HG02642 (cell line): ENCODE results near the gene AFF2.
"Not testable (repeated sequence)": the region's sequence is repeated elsewhere in the genome, so short reads cannot be mapped to it uniquely, and the experiment has no call there.

Experiments
- ATAC-seq: cut with Tn5 transposase; IDR thresholded peaks from one replicate; pipeline ENCODE4 v1.9.1; 2021; ENCODE audit warnings: mild to moderate bottlenecking; ENCODE audit not compliant: unreplicated experiment, poor library complexity

The AFF2 gene

DNA sequence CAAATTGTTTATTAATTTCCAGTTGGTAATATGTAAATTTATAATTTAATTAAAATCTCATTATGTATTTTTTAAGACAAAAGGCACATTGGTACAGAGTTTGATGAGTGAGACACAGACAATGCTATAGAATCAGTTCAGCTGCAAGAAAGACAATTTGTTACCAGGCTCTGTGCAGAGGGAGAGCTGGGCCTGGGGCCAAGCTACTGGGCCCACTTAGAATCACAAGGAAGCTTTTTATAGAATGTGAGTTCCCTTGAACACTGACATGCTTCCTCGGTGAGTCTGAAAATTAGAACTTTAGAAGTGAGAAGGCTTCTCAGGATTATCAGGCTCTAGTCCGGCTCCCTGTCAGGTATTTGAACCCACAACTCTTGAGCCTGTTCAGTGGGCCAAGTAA, 129.0 kb downstream of the AFF2 start:
- no peak for ATAC-seq

DNA sequence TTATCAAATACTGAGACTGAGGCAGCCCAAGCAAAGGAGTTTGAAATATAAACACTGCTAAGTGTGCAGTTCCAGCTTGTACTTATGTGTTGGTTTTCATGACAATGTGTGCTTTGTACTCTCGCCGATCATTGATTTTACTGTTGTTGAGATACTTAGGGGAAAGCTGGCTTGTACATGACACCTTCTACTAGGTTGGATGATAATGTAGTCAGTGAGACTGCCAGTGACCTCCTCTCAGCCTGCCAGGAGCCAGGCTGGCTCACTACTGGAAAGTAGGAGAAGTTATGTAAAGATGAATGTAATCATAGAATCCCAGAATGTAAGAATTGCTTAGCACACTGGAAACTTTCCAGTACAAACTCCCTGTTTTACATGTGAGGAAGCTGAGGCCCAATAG, 132.0 kb downstream of the AFF2 start:
- no peak for ATAC-seq

DNA sequence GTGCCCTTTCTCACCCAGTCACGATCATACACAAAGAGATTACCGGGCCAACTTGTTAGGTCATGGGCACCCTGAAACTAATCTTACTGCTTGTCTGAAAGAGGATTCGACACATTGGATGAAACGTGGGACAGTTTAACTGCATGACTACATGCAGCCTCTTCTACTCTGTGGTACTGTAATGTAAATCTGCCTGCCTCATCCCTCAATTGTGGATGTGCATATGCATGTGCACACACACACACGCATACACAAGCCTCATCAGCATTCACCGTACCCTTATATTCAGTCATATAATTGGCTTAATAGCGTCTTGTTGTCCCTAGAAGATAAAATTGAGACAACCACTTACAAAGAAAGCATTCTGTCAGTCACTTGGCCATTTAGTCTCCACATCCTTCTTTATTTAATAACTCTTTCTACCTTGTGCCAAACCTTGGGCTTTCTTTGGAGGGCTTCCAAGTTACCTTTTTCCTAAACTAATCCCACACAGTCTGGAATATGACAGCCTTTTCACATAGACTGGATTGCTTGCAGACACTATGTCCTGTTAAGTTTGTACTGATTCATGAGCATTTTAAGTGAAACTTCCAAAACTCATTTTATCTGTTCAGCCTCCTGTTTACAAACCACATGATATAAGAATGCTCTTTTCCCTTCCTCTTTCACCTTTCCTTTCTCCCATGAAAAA, 132.9 kb downstream of the AFF2 start:
- ATAC-seq: no peak

DNA sequence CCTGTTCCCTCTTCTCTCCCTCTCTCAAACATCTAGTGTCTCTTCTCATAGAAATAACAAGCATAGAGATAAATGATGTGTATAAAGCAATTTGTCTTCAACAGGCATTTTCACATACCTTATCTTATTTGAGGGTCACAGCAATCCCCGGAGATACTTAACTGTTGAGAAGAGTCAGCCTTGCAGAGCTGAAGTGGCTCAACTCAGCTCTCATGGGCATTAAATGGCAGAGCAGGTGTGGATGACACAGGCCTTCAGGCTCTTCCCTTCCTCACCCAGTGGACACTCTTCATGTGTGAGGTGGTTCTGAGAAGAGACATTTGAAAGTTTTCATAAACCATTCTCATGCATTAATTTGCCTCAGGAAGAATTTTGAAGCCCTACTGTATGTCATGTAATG, 134.2 kb downstream of the AFF2 start:
- ATAC-seq: no peak

DNA sequence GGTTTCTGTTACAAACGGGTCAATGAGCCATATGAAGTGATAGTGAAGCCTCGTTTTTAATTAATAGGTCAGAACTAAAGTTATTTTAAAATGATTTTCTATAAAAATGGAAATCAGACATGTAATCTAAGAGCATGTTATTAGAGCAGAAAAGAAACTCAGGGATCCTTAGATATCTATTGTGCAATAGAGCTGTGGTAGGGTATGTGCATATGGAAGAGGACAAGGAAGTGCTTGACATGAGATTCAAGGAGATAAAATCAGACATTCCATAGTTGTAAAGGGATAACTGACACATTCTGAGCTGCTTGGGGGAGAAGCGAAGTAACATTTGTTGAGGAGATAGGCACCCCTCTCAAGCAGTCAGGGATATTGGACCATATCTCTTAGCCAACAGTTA, 143.0 kb downstream of the AFF2 start:
- no peak for ATAC-seq

DNA sequence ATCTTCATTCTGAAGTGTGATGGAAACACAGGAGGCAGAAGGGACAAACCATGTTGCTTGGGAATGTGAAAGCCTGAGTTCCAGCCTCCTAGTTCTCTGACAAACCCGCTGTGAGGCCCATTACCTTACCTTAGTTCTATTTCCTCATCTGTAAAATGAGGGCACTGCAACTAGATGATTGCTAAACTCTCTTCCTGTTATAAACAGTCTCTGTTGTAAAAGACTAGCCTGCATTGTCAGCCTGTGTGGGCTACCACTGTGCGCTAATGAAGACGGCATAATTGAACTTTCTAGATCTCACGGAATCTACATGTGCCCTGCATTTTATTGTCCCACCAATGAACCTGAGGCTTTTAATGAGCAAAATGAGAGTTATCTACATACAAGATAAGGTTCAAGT, 147.2 kb downstream of the AFF2 start:
- no peak for ATAC-seq

DNA sequence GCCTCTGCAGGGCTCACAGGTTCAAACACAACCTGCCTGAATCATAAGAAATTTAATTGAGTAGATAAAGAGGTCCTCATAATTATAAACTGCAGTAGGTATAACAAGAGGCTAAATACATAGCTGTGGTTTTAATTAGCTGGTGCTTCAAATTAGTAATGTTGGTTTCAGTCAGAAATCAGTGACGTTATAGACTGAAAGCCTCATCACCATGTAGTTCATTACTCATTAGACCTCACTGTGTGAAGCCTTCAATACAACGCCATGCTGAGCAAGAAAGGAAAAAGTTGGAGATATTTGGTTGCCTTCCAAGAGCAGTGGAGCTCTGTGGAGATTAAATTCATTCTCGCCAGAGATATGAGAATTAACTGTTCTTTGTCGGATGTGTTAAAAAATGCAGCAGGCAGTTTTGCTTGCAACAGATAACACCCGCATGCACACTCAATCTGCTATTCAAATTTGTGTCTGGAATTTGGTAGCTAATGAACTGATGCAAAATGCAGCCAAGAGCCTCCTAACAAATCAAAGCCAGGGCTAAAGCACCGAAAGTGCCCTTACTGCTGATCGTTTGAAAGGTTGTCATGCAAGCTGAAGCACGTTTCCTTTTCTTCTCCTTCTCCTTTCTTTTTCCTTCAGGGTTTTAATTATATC, 148.9 kb downstream of the AFF2 start:
- no peak for ATAC-seq

DNA sequence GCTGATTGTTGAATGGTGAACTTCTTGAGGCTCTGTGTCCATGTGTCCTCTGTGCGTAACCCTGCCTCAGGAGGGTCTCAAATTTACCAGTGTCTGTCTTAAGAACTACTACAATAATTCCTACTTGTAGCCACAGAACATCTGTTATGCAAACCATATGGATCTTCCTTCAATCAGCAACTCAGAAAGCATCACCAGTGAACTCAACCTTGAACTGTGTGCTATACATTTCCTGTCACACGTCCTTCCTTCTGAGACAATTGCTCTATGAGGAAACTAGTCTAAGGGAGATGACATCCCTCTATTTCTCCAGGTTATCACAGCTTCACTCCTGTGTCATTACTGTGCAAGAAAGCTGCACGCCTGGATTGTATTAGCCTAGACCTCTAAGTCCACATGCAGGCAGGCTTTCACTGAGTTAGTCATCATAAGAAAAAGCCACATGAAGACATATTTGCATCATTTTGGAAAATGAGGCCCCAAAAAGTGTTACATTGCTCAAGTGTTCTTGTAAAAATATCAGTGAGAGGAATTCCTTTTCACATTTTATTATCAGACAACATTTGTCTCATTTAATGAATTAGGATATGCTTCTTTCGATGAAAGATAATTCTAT, 157.8 kb downstream of the AFF2 start:
- ATAC-seq: no peak

DNA sequence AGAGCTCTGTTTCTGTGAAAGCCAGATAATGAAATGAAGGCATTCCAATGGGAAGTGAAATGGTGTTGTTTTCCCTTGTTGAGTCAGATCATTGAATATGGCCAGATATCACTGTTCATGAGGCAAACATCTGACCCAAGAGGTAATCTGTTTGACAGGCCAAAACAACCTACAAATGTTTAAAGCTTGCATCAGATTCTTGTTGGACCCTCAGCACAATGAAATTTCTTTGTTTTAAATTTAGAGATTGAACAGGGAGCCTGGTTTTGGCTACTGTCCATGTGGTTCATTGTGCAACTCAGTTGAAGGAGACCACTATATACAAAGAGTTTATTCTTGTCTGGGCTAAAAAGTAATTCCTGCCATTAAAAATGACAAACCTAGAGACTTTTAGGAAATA, 159.1 kb downstream of the AFF2 start:
- ATAC-seq: no peak

DNA sequence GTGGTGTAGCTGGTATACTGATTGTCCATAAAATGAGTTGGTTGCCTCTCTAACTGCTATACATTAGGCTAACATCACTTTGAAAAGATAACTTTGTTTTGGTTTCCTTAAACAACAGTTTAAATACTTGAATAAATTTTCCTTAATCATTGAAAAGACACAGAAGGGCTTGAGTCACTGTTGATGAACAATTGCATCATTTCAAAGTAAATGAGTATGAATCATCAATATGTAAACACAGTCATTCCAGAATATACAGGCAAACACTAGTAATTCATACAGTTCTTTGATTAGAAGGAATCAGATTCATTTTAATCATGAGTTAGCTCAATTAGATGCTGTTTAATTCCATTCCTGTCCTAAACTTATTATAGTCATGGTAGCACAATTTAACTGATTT, 160.6 kb downstream of the AFF2 start:
- ATAC-seq: no peak

DNA sequence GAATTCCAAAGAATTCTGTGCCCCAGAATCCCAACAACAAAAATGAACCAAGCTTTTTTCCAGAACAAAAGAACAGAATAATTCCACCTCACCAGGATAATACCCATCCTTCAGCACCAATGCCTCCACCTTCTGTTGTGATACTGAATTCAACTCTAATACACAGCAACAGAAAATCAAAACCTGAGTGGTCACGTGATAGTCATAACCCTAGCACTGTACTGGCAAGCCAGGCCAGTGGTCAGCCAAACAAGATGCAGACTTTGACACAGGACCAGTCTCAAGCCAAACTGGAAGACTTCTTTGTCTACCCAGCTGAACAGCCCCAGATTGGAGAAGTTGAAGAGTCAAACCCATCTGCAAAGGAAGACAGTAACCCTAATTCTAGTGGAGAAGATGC, 161.6 kb downstream of the AFF2 start:
- ATAC-seq: no peak

DNA sequence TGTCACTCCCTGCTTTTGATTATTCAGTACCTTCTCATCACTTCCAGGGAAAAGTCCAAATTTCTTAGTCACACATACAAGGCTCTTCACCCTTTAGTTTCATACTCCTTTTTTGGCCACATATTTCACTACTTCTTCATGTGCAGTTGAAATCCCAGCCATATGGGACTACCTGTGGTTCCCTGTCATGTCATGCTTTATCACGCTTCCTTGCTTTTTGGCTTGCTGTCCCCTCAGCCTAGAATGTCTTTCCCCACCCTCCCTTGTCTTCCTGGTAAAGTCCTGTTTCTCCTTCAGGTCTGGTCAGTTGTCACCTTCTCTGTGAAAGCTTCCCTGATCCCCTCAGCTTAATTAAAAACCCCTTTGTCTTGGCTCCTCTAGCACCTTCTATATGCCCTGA, 163.8 kb downstream of the AFF2 start:
- ATAC-seq: no peak

DNA sequence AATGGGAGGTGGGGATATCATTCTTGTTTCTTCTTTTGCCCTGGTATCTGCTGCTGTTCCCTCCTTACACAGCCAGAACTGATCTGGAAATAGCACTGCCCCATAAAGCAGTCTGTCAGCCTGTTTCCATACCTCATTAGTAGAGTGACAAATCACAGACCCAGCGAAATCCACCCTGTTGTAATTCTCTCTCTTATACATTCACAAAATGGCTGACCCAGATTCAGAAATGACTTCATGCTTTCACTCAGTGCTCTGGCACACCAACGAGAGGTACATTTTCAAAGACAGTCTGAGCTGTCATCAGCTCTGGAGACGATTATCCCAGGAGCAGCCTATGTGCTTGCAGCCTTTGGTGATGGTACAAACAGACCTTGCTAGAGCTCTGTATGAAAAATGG, 164.6 kb downstream of the AFF2 start:
- ATAC-seq: no peak

DNA sequence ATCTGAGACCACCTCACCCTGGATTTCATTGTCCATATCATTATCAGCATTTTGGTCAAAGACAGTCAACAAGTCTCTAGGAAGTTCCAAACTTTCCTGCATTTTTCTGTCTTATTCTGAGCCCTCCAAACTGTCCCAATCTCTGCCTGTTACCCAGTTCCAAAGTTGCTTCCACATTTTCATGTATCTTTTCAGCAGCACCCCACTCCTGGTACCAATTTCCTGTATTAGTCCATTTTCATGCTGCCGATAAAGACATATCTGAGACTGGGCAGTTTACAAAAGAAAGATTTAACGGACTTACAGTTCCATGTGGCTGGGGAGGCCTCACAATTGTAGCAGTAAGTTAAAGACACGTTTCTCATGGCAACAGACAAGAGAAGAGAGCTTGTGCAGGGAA, 168.8 kb downstream of the AFF2 start:
- not testable (repeated sequence) for ATAC-seq

DNA sequence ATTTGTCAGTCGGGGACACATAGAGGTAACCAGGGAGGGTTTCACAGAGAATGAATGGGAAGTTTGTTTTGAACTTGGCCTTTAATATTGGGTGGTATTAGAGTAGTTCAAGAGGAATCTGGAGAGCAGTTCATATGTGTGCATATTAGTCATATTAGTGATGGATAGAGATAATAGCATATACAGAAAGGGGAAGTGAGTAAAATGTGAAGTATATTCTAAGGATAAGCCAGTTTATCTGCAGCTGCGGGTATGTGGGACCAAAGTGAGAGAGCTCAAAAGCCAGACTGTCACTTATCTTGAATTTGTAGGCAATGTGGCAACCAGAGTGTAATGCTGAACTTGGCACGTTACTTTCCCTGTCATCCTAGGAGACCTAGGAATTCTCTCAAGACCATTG, 169.9 kb downstream of the AFF2 start:
- no peak for ATAC-seq

DNA sequence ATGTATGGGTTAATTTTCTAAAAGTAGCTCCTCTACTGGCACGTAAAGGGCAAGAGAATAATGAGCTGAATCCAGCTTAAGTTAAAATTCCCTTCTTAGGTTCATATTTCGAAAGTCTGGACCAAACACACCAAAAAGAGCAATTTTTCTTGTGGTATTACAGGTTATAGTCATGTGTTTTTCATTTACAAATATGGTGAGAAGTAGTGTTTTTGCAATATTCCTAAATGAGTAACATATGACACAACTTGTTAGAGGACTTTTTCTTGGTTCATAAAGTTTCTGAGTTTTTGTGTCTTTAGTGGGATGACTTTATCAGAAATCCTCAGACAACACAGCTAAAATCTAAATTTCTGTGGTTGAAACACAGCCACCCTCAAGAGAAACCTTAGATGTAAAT, 172.1 kb downstream of the AFF2 start:
- ATAC-seq: no peak

DNA sequence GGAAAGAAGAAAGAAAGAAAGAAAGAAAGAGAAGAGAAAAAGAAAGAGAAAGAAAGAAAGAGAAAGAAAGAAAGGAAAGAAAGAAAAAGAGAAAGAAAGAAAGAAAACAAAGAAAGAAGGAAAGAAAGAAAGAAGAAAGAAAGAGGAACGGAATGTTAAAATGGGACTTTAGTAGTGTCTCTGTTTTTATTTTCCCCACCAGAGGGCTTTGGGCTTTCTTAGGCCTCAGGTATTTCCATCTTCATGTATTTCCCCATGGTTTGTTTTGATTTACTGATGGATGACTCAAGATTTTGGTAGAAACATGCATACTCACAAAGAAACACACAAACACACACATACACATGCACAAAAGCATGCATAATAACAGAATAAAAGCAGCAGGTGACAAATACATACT, 181.2 kb downstream of the AFF2 start:
- no peak for ATAC-seq

DNA sequence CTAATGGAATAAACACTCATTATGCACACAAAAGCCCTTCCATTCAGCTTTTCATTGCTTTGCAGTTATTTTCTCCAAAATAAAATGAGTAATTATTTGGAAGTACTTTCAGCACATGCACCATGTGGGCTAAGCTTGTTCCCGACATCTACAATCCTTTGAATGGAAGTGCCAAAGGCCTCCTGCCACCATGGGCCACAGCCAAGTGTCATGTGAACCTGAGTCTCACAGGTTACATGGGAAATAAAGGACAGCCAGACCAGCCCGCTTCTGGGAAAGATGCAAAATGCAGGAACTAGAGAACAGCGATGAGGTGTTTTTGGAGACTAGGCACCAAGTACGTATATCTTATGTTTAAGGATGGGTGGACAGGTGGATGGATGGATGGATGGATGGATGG, 181.8 kb downstream of the AFF2 start:
- no peak for ATAC-seq

DNA sequence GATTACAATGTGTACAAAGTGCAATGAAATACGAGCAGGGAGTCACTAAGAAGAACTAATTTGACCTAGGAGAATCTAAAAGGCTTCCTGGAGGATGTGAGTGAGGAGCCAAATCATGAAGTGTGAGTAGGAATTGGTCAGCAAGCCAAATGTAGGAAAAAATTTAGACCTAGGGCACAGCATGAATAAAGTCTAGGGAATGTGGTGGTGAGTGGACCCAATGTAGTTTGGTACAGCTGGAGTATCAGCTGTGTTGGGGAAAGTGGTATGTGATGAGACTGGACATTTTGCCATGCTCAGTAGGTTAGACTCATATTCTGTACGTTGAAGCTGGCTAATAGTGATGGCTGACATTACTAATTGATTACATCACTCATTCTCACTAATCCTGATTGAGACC, 191.0 kb downstream of the AFF2 start:
- no peak for ATAC-seq

DNA sequence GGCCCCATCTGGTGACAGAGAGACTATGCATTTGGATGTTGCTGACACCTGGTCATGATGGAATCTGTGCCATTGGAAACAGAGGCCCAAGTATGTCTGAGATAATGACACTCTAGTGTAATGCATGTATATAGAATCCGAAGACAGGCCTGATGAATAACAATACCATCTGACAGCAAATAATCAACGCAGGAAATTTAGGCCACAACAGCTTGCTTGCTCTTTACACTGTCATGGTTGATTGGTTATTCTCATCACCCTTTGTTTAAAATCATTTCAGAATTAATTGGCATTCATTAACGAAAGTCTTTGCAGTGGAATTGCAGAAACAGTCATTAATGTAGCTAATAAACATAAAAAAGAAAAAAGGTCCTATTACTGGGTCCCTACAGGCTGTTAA, 194.8 kb downstream of the AFF2 start:
- ATAC-seq: no peak

DNA sequence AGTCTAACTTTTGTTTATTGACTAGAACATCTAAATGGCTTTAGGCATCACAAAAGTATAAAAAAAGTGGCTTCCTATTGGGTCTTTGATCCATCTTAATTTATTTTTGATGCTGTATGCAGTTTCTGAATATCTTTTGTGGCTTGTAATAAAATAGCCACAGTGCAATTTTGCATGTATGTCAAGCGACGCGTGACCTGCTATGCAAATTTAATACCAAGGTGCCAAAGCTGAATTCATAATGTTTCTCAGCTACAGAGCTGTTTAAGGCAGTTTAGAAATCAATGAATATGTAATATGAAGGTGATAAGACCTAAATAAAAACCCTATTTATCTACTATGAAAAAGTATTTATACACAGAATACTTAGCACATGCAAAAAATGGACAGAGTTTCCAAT, 197.8 kb downstream of the AFF2 start:
- no peak for ATAC-seq

DNA sequence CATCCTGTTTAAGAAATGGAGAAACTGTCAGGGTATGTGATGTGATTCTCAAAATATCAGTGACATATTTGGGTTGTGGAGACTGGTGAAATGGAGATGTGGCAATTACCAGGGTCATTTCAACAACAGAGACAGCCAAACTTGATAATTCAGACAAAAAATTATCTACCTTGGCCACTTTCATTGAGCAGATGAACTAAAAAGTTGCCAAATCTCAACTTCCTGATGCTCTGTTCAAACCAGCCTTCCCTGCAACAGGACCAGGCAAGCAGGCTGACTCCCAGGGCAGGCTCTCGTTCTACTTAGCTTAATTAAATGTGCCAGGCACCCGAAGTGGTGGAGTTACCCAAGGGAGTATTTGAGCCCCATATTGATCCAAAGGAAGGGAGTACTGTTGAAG, 199.6 kb downstream of the AFF2 start:
- no peak for ATAC-seq
